Ectodermal cell (in vitro differentiated cells): Measurements from ENCODE around the gene AK4.

ENCODE experiments used
- H3K27ac ChIP-seq: 2 replicates; pipeline ENCODE4 v1.7.0; 2013; ENCODE audit warnings: mild to moderate bottlenecking, low read depth, low read length; ENCODE audit not compliant: insufficient read depth, poor library complexity, severe bottlenecking
- H3K27me3 ChIP-seq: 2 replicates; pipeline ENCODE4 v1.7.0; 2013; ENCODE audit warnings: mild to moderate bottlenecking, low read length; ENCODE audit not compliant: insufficient read depth, control insufficient read depth, poor library complexity, severe bottlenecking
- H3K36me3 ChIP-seq: one replicate; pipeline ENCODE4 v1.7.0; 2013; ENCODE audit warnings: low read length; ENCODE audit not compliant: control insufficient read depth, insufficient read depth
- H3K4me1 ChIP-seq: one replicate; pipeline ENCODE4 v1.7.0; 2013; ENCODE audit warnings: low read length; ENCODE audit not compliant: control insufficient read depth, insufficient read depth
- H3K4me3 ChIP-seq: 2 replicates; pipeline ENCODE4 v1.7.0; 2013; ENCODE audit warnings: low read depth, low read length, control low read depth; ENCODE audit not compliant: insufficient read depth
- H3K9me3 ChIP-seq: 2 replicates; pipeline ENCODE4 v1.7.0; 2013; ENCODE audit warnings: mild to moderate bottlenecking, low read length, moderate library complexity; ENCODE audit not compliant: control insufficient read depth
- WGBS, 2 experiments: methylation state at CpG; one replicate each; pipeline ENCODE4 v1.1.7; 2013; ENCODE audit warnings: missing lambda C conversion rate in 2 of 2; 5-methylcytosine and 5-hydroxymethylcytosine counted together

AK4 gene

GRCh38 chr1:65277605-65278347 is 129.8 kb downstream of the AK4 start:
- H3K27ac ChIP-seq = no peak overlapping the region
- no peak overlapping the region for H3K4me3 ChIP-seq
- H3K27me3 ChIP-seq = no peaks in the 10 kb centered on the region
- H3K9me3 ChIP-seq = no peaks in the 10 kb centered on the region
- WGBS, 2 experiments = 26 to 28% methylated on average over 10 of the region's 10 CpGs
- peaks cover 41% of the 10 kb centered on the region for H3K4me1 ChIP-seq
- H3K36me3 ChIP-seq = no peaks in the 10 kb centered on the region

- no peaks in the 10 kb centered on the region for H3K9me3 ChIP-seq
- peaks cover 41% of the 10 kb centered on the region for H3K4me1 ChIP-seq
Observed at GRCh38 chr1:65278376-65279069, 130.5 kb downstream of the AK4 start.

GRCh38 chr1:65279070-65279779 is 131.2 kb downstream of the AK4 start:
- WGBS, 2 experiments = 1 to 2% methylated on average over 4 of the region's 5 CpGs
- no peak overlapping the region for H3K4me3 ChIP-seq
- H3K9me3 ChIP-seq = no peaks in the 10 kb centered on the region
- H3K36me3 ChIP-seq = no peaks in the 10 kb centered on the region
- no peaks in the 10 kb centered on the region for H3K27me3 ChIP-seq
- peaks cover 41% of the 10 kb centered on the region for H3K4me1 ChIP-seq
- no peak overlapping the region for H3K27ac ChIP-seq

More at GRCh38 chr1:65278376-65279069, 130.5 kb downstream of the AK4 start:
- Histone ChIP-seq H3K36me3 (no peaks in the 10 kb centered on the region), H3K4me3 (no peak overlapping the region), H3K27me3 (no peaks in the 10 kb centered on the region), H3K27ac (no peak overlapping the region)
- 17 to 22% methylated on average over 5 of the region's 5 CpGs for WGBS, 2 experiments
